Right cardiac atrium (tissue), 5 donors: ENCODE measurements around the gene IRF8. TPM values are rescaled to one million over a fixed set of nuclear protein-coding genes. Genes with fewer than 3 reads are reported as not detected.

Source experiments
- ATAC-seq, 2 donors: fragments of 200-7000 bp; cut with Tn5 transposase; one replicate each; pipeline versions ENCODE4 v1.8.0 to v1.9.1; 2020; ENCODE audit warnings: moderate library complexity in 2 of 2, mild to moderate bottlenecking in 1 of 2
- DNase-seq, 3 donors: peaks; one replicate each; pipeline ENCODE4 v3.0.0-alpha.2; 2020
- H3K27ac ChIP-seq: one replicate; pipeline ENCODE4 v1.5.1; 2013; ENCODE audit warnings: mild to moderate bottlenecking, low read length, control low read depth, moderate library complexity
- H3K27me3 ChIP-seq: one replicate; pipeline ENCODE4 v1.6.1; 2013; ENCODE audit not compliant: control insufficient read depth, insufficient read depth
- H3K4me1 ChIP-seq: one replicate; pipeline ENCODE4 v1.6.1; 2013; ENCODE audit warnings: low read length; ENCODE audit not compliant: control insufficient read depth, insufficient read depth
- H3K4me3 ChIP-seq: one replicate; pipeline ENCODE4 v1.5.1; 2013; ENCODE audit warnings: low read length, control low read depth
- H3K9me3 ChIP-seq: one replicate; pipeline ENCODE4 v1.6.1; 2013; ENCODE audit warnings: low read length; ENCODE audit not compliant: control insufficient read depth
- WGBS: extraction: QIAGEN DNeasy Blood & Tissue Kit; methylation state at CpG from one replicate; pipeline ENCODE4 v1.1.7; 2013; 5-methylcytosine and 5-hydroxymethylcytosine counted together
- intact Hi-C, 4 donors: fragments of 100-400 bp; cut with DNase I; formaldehyde crosslinking; loops; one replicate each; pipeline versions ENCODE4 v1.11.0 to v1.14.0; 2022 to 2023
- polyA plus RNA-seq: library from polyadenylated mRNA; stranded (reverse); fragments of 200-250 nt; gene quantifications from one replicate; pipeline ENCODE4 v1.2.3, GENCODE V29; 2013
- total RNA-seq, 4 donors: library from RNA; stranded (reverse); fragmentation: NEBNext Ultra II Directional; extraction: Animal tissue kit (Norgen Biotek cat#: 25700); gene quantifications; one replicate each; pipeline ENCODE4 v1.2.1, GENCODE V29; 2021
- donor health status: healthy with polysubstance abuse.
- donor health status: DM: no; HTN: yes; CAD: no.
- donor health status: DM: no; HTN: no; CAD: no.
- donor health status: DM: no; HTN: yes; CAD: no; lungs with severe emphysema.
- donor health status: DM: yes; HTN: yes; CAD: no.

The IRF8 gene
- total and polyA plus RNA-seq, 5 donors = 1.6 to 9.2 (median 5.9) TPM

GRCh38 chr16:85952197-85952596 lies 53.2 kb downstream of the IRF8 start:
- intact Hi-C loops = no loop called here
- no peaks in the 10 kb centered on the region for H3K9me3 ChIP-seq
- H3K4me3 ChIP-seq = no peak overlapping the region
- DNase-seq (no peak), ATAC-seq (no peak)
- H3K27ac ChIP-seq = no peak overlapping the region
- H3K27me3 ChIP-seq = no peaks in the 10 kb centered on the region
- no peaks in the 10 kb centered on the region for H3K4me1 ChIP-seq
- 84% methylated on average over 12 of the region's 12 CpGs for WGBS

GRCh38 chr16:85952811-85953210 lies 53.8 kb downstream of the IRF8 start:
- DNase-seq (no peak), ATAC-seq (no peak)
- Histone ChIP-seq H3K4me1 (no peaks in the 10 kb centered on the region), H3K27me3 (no peaks in the 10 kb centered on the region), H3K27ac (no peak overlapping the region), H3K9me3 (no peaks in the 10 kb centered on the region), H3K4me3 (no peak overlapping the region)
- WGBS = 89% methylated on average over 5 of the region's 5 CpGs
- intact Hi-C loops = no loop called here

- no peak overlapping the region for H3K27ac ChIP-seq
- H3K4me3 ChIP-seq = no peak overlapping the region
- no peaks in the 10 kb centered on the region for H3K9me3 ChIP-seq
- H3K27me3 ChIP-seq = no peaks in the 10 kb centered on the region
- ATAC-seq (no peak), DNase-seq (no peak)
- intact Hi-C loops = no loop called here
- no peaks in the 10 kb centered on the region for H3K4me1 ChIP-seq
- 94% methylated on average over 12 of the region's 12 CpGs for WGBS
Measured at GRCh38 chr16:85954927-85955519, 56.1 kb downstream of the IRF8 start.

GRCh38 chr16:85955566-85955965 lies 56.6 kb downstream of the IRF8 start:
- Histone ChIP-seq H3K27me3 (no peaks in the 10 kb centered on the region), H3K4me3 (no peak overlapping the region), H3K4me1 (no peaks in the 10 kb centered on the region), H3K9me3 (no peaks in the 10 kb centered on the region), H3K27ac (no peak overlapping the region)
- WGBS = 67% methylated on average over 11 of the region's 11 CpGs
- intact Hi-C loops = no loop called here
- DNase-seq (peak in 1 of 3 donors; percentile 19), ATAC-seq (no peak)

GRCh38 chr16:85956426-85956825 lies 57.5 kb downstream of the IRF8 start:
- intact Hi-C loops = no loop called here
- no peak for ATAC-seq
- no peaks in the 10 kb centered on the region for H3K4me1 ChIP-seq
- 88% methylated on average over 15 of the region's 15 CpGs for WGBS
- no peaks in the 10 kb centered on the region for H3K27me3 ChIP-seq
- no peaks in the 10 kb centered on the region for H3K9me3 ChIP-seq
- no peak overlapping the region for H3K27ac ChIP-seq
- no peak overlapping the region for H3K4me3 ChIP-seq
- DNase-seq = no peak

GRCh38 chr16:85958731-85959130 lies 59.8 kb downstream of the IRF8 start:
- H3K9me3 ChIP-seq = no peaks in the 10 kb centered on the region
- no peak for ATAC-seq
- intact Hi-C loops = no loop called here
- no peaks in the 10 kb centered on the region for H3K27me3 ChIP-seq
- no peaks in the 10 kb centered on the region for H3K4me1 ChIP-seq
- no peak for DNase-seq
- no peak overlapping the region for H3K4me3 ChIP-seq
- WGBS = 94% methylated on average over 8 of the region's 8 CpGs
- H3K27ac ChIP-seq = no peak overlapping the region

- no peaks in the 10 kb centered on the region for H3K27me3 ChIP-seq
- no peak overlapping the region for H3K27ac ChIP-seq
- intact Hi-C loops = no loop called here
- H3K9me3 ChIP-seq = no peaks in the 10 kb centered on the region
- 53% methylated on average over 9 of the region's 9 CpGs for WGBS
- H3K4me1 ChIP-seq = peaks cover 1% of the 10 kb centered on the region
- no peak overlapping the region for H3K4me3 ChIP-seq
- DNase-seq (no peak), ATAC-seq (no peak)
Measured at GRCh38 chr16:85959686-85960085, 60.7 kb downstream of the IRF8 start.

- no peak for DNase-seq
- no peak overlapping the region for H3K4me3 ChIP-seq
- ATAC-seq = no peak
- no peaks in the 10 kb centered on the region for H3K27me3 ChIP-seq
- intact Hi-C loops = no loop called here
- H3K27ac ChIP-seq = no peak overlapping the region
- peaks cover 1% of the 10 kb centered on the region for H3K4me1 ChIP-seq
- 67% methylated on average over 10 of the region's 10 CpGs for WGBS
- no peaks in the 10 kb centered on the region for H3K9me3 ChIP-seq
Measured at GRCh38 chr16:85960486-85961046, 61.6 kb downstream of the IRF8 start.

GRCh38 chr16:85961988-85962915 lies 63.3 kb downstream of the IRF8 start:
- Histone ChIP-seq H3K4me3 (no peak overlapping the region), H3K9me3 (no peaks in the 10 kb centered on the region), H3K27me3 (no peaks in the 10 kb centered on the region), H3K27ac (no peak overlapping the region), H3K4me1 (peaks cover 1% of the 10 kb centered on the region)
- ATAC-seq = no peak
- DNase-seq = no peak
- intact Hi-C loops = no loop called here
- WGBS = 80% methylated on average over 22 of the region's 22 CpGs

GRCh38 chr16:85963753-85964285 lies 64.9 kb downstream of the IRF8 start:
- no peak overlapping the region for H3K27ac ChIP-seq
- peaks cover 1% of the 10 kb centered on the region for H3K4me1 ChIP-seq
- H3K27me3 ChIP-seq = no peaks in the 10 kb centered on the region
- WGBS = 15% methylated on average over 10 of the region's 10 CpGs
- ATAC-seq (peak; percentile 87 to 91), DNase-seq (peak; percentile 82 to 90 (median 88))
- no peaks in the 10 kb centered on the region for H3K9me3 ChIP-seq
- no peak overlapping the region for H3K4me3 ChIP-seq
- intact Hi-C loops = no loop called here

- no peak overlapping the region for H3K4me3 ChIP-seq
- H3K27me3 ChIP-seq = no peaks in the 10 kb centered on the region
- WGBS = 87% methylated on average over 7 of the region's 7 CpGs
- no peak overlapping the region for H3K27ac ChIP-seq
- no peak for DNase-seq
- H3K9me3 ChIP-seq = no peaks in the 10 kb centered on the region
- H3K4me1 ChIP-seq = peaks cover 1% of the 10 kb centered on the region
- no peak for ATAC-seq
- intact Hi-C loops = no loop called here
Measured at GRCh38 chr16:85965125-85965524, 66.2 kb downstream of the IRF8 start.
